ENCODE results near the gene GABRB1.

GRCh38 chr4:47374477-47374876, 343.1 kb downstream of the GABRB1 start:
- TF ChIP-seq CTCF (conservative IDR thresholded peaks at IDR 0.05; ENCODE audit: low read length) (no peak), EZH2phosphoT487 (IDR thresholded peaks at IDR 0.05; ENCODE audit: borderline replicate concordance, low read depth, low read length) (no peak)
